Kidney (tissue), 14 donors: ENCODE results near the gene SKOR1. TPM values are rescaled to one million over a fixed set of nuclear protein-coding genes. Genes with fewer than 3 reads are reported as not detected.

Experiments used
- DNase-seq, 5 donors: peaks; one replicate each; pipeline ENCODE4 v3.0.0-alpha.2; 2013 to 2020
- FAIRE-seq: peaks from 2 replicates; lab custom pipeline; 2012; peaks lifted over from hg19 to GRCh38; lab: Jason Lieb, UNC
- H3K27ac ChIP-seq, 2 donors: one replicate each; pipeline ENCODE4 v1.7.0; 2013; ENCODE audit warnings: low read depth in 2 of 2, low read length in 2 of 2, inconsistent platforms in 1 of 2
- H3K27me3 ChIP-seq: one replicate; pipeline ENCODE4 v1.7.1; 2013; ENCODE audit warnings: low read length, inconsistent platforms; ENCODE audit not compliant: control insufficient read depth, insufficient read depth
- H3K36me3 ChIP-seq, 3 donors: one replicate each; pipeline versions ENCODE4 v1.7.0 to v1.7.1; 2013; ENCODE audit warnings: low read length in 3 of 3, control low read depth in 1 of 3, inconsistent platforms in 1 of 3; ENCODE audit not compliant: insufficient read depth in 3 of 3, control insufficient read depth in 2 of 3
- H3K4me1 ChIP-seq, 3 donors: one replicate each; pipeline versions ENCODE4 v1.7.0 to v1.7.1; 2013; ENCODE audit warnings: low read length in 3 of 3, inconsistent platforms in 1 of 3, low read depth in 1 of 3; ENCODE audit not compliant: control insufficient read depth in 2 of 3, insufficient read depth in 2 of 3
- H3K4me3 ChIP-seq, 3 donors: one replicate each; pipeline versions ENCODE4 v1.7.0 to v1.8.1; 2013; ENCODE audit warnings: low read length in 3 of 3, control low read depth in 1 of 3, inconsistent platforms in 1 of 3
- H3K9ac ChIP-seq, 3 donors: one replicate each; pipeline versions ENCODE4 v1.7.0 to v1.7.1; 2013; ENCODE audit warnings: low read length in 3 of 3, control low read depth in 1 of 3, inconsistent platforms in 1 of 3
- H3K9me3 ChIP-seq, 3 donors: one replicate each; pipeline versions ENCODE4 v1.7.0 to v1.7.1; 2013; ENCODE audit warnings: low read length in 3 of 3, control low read depth in 1 of 3, inconsistent platforms in 1 of 3; ENCODE audit not compliant: control insufficient read depth in 2 of 3, insufficient read depth in 1 of 3
- intact Hi-C: fragments of 100-400 bp; cut with DNase I; formaldehyde crosslinking; loops from one replicate; pipeline ENCODE4 v1.11.1; 2022
- polyA plus RNA-seq: library from polyadenylated mRNA; stranded (reverse); fragments of 350-450 nt; fragmentation: Illumina TruSeq; extraction: RNeasy Lipid Tissue Mini Kit (QIAGEN cat#74804); gene quantifications from one replicate; pipeline ENCODE4 v1.2.3, GENCODE V29; 2014; ENCODE audit warnings: low read depth, low replicate concordance; ENCODE audit not compliant: insufficient read depth
- total RNA-seq: library from RNA; stranded (reverse); fragmentation: NEBNext Ultra II Directional; extraction: Animal tissue kit (Norgen Biotek cat#: 25700); gene quantifications from one replicate; pipeline ENCODE4 v1.2.1, GENCODE V29; 2021
- TF ChIP-seq, protein P1 (sequence below): IDR thresholded peaks from 3 replicates; pipeline ENCODE4 v1.5.1; 2012; ENCODE audit warnings: mild to moderate bottlenecking, moderate library complexity, borderline replicate concordance; ENCODE audit not compliant: insufficient read depth; ENCODE audit errors: extremely low read depth
- donor health status: control.
- donor health status: control.
- donor health status: control.
- donor health status: control.
- donor health status: control.
- donor health status: DM: yes; HTN: yes; CAD: no.
- donor health status: Normal renal cell carcinoma (clear cell type).

Gene SKOR1
- total and polyA plus RNA-seq, 2 donors from 2014 or later: 0.22 to 0.57 TPM

DNA sequence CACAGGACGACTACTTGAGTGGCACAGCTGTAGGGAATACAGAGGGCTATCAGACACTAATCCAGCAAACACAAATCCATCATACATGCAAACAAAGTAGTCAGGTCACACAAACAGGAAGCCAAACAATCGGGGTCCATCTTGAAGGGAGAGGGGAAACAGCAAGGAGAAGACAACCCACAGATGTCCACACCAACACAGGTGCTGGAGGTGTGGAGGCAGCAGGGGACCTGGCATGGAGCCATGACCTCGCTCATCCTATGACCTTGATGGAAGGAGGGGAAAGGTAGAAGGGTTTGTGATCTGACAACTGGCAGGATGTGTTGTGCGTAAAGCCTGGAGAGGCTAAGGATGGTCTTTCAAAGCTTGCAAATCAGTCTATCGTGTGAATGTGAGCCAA is 39.9 kb upstream of the SKOR1 start:
- FAIRE-seq (no peak), DNase-seq (no peak)
- Histone ChIP-seq H3K9me3 (no peaks in the 10 kb centered on the region), H3K9ac (no peak overlapping the region), H3K27ac (no peak overlapping the region), H3K27me3 (no peaks in the 10 kb centered on the region), H3K4me3 (no peak overlapping the region), H3K4me1 (peaks cover 0 to 12% (median 5%) of the 10 kb centered on the region in 3 donors), H3K36me3 (no peaks in the 10 kb centered on the region)
- TF ChIP-seq, protein P1, sequence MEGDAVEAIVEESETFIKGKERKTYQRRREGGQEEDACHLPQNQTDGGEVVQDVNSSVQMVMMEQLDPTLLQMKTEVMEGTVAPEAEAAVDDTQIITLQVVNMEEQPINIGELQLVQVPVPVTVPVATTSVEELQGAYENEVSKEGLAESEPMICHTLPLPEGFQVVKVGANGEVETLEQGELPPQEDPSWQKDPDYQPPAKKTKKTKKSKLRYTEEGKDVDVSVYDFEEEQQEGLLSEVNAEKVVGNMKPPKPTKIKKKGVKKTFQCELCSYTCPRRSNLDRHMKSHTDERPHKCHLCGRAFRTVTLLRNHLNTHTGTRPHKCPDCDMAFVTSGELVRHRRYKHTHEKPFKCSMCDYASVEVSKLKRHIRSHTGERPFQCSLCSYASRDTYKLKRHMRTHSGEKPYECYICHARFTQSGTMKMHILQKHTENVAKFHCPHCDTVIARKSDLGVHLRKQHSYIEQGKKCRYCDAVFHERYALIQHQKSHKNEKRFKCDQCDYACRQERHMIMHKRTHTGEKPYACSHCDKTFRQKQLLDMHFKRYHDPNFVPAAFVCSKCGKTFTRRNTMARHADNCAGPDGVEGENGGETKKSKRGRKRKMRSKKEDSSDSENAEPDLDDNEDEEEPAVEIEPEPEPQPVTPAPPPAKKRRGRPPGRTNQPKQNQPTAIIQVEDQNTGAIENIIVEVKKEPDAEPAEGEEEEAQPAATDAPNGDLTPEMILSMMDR: no peak
- intact Hi-C loops: no loop called here

DNA sequence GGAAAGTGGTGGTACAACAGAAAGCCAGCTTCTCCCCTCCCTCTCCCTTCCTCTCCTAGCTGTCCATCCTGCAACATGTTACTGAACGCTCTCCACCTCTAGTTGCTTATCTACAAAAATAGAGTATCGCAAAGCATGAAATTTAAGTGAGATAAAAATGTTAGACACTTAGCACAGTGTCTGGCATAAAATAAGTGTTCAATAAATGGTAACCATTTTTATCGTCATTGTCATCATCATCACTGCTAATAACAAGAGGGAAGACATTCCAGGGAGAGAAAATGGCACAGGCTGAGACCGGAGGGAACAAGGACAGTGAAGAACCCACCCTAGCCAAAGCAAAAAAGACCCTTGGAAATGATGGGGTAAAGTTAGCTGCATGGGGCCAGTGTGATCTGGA is 38.7 kb upstream of the SKOR1 start:
- Histone ChIP-seq H3K9ac (no peak overlapping the region), H3K27ac (no peak overlapping the region), H3K4me1 (peaks cover 0 to 3% (median under 1%) of the 10 kb centered on the region in 3 donors), H3K36me3 (no peaks in the 10 kb centered on the region), H3K9me3 (no peaks in the 10 kb centered on the region), H3K4me3 (no peak overlapping the region), H3K27me3 (no peaks in the 10 kb centered on the region)
- TF ChIP-seq, protein P1: no peak
- FAIRE-seq (no peak), DNase-seq (no peak)
- intact Hi-C loops: no loop called here

DNA sequence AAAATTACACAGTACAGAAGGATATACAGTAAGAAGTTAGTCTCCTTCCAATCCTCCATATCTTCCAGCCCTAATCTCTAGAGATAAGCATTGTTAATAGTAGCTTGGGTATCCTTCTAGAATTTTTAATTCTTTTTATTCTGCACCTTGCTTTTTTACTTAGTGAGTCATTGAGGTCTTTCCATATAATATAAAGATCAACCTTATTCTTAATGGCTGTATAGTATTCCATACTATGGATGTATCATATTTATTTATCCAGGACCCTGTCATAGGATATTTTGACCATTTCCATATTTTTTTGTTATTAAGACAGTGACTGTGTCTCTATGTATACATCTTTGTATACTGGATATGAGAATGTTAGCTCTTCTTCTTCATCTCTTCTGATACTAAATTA is 36.3 kb upstream of the SKOR1 start:
- H3K27ac ChIP-seq: no peak overlapping the region
- H3K4me3 ChIP-seq: no peak overlapping the region
- no peaks in the 10 kb centered on the region for H3K4me1 ChIP-seq
- no peaks in the 10 kb centered on the region for H3K27me3 ChIP-seq
- no peak for DNase-seq
- no peaks in the 10 kb centered on the region for H3K9me3 ChIP-seq
- TF ChIP-seq, protein P1: no peak
- no peak for FAIRE-seq
- H3K9ac ChIP-seq: no peak overlapping the region
- intact Hi-C loops: no loop called here
- H3K36me3 ChIP-seq: no peaks in the 10 kb centered on the region
